CD14-positive monocyte (primary cell): ENCODE results near the gene TDRD15. TPM values are rescaled to one million over a fixed set of nuclear protein-coding genes. Genes with fewer than 3 reads are reported as not detected.

Experiments
- DNase-seq, 3 donors: peaks; one replicate each; pipeline ENCODE4 v3.0.0-alpha.2; 2011 to 2022
- H2AFZ ChIP-seq: 2 replicates; pipeline ENCODE4 v1.6.0; 2012; ENCODE audit warnings: mild to moderate bottlenecking, low read depth, low read length, inconsistent platforms; ENCODE audit not compliant: insufficient read depth, poor library complexity, severe bottlenecking
- H3K27ac ChIP-seq, 2 donors: 1 replicate in 1 of 2; 2 replicates in 1 of 2; pipeline ENCODE4 v1.5.1; 2012 to 2013; ENCODE audit warnings: low read length in 2 of 2, control low read depth in 1 of 2, inconsistent platforms in 1 of 2, low read depth in 1 of 2, mild to moderate bottlenecking in 1 of 2
- H3K27me3 ChIP-seq, 2 donors: one replicate each; pipeline versions ENCODE4 v1.6.0 to v1.6.1; 2011 to 2013; ENCODE audit warnings: low read length in 2 of 2; ENCODE audit not compliant: control insufficient read depth in 2 of 2, insufficient read depth in 2 of 2
- H3K36me3 ChIP-seq, 2 donors: replicated peaks in 1 of 2; 1 replicate in 1 of 2; 2 replicates in 1 of 2; pipeline versions ENCODE4 v1.5.1 to v1.6.1; 2012 to 2013; ENCODE audit warnings: low read length in 2 of 2, control low read depth in 1 of 2, inconsistent platforms in 1 of 2, mild to moderate bottlenecking in 1 of 2; ENCODE audit not compliant: insufficient read depth in 2 of 2, control insufficient read depth in 1 of 2
- H3K4me1 ChIP-seq, 2 donors: 1 replicate in 1 of 2; 2 replicates in 1 of 2; pipeline versions ENCODE4 v1.5.1 to v1.6.1; 2012 to 2013; ENCODE audit warnings: low read length in 2 of 2, control low read depth in 1 of 2, inconsistent platforms in 1 of 2, mild to moderate bottlenecking in 1 of 2, moderate library complexity in 1 of 2; ENCODE audit not compliant: insufficient read depth in 2 of 2, control insufficient read depth in 1 of 2
- H3K4me2 ChIP-seq: replicated peaks from 2 replicates; pipeline ENCODE3; 2012; ENCODE audit warnings: low read length, moderate library complexity, mild to moderate bottlenecking; ENCODE audit not compliant: poor library complexity, severe bottlenecking; ENCODE audit errors: extremely low read depth
- H3K4me3 ChIP-seq, 3 experiments: fragments of 200-600 bp in 1 of 3; sonication (generic) in 1 of 3; replicated peaks in 1 of 3; 1 replicate in 2 of 3; 2 replicates in 1 of 3; pipeline ENCODE4 v1.5.1; 2011 to 2013; ENCODE audit warnings: low read length in 3 of 3, mild to moderate bottlenecking in 3 of 3, control low read depth in 2 of 3, low read depth in 2 of 3, inconsistent platforms in 1 of 3, moderate library complexity in 1 of 3
- H3K79me2 ChIP-seq: 2 replicates; pipeline ENCODE4 v1.6.0; 2012; ENCODE audit warnings: mild to moderate bottlenecking, control low read depth, inconsistent platforms, low read length, moderate library complexity; ENCODE audit not compliant: insufficient read depth
- H3K9ac ChIP-seq: 2 replicates; pipeline ENCODE4 v1.6.0; 2017; ENCODE audit warnings: low read length, mild to moderate bottlenecking; ENCODE audit not compliant: insufficient read depth, poor library complexity, severe bottlenecking
- H3K9me3 ChIP-seq, 2 donors: replicated peaks in 1 of 2; 1 replicate in 1 of 2; 2 replicates in 1 of 2; pipeline versions ENCODE4 v1.5.1 to v1.6.1; 2012 to 2013; ENCODE audit warnings: low read length in 2 of 2, control low read depth in 1 of 2; ENCODE audit not compliant: control insufficient read depth in 1 of 2, insufficient read depth in 1 of 2
- H4K20me1 ChIP-seq: 2 replicates; pipeline ENCODE4 v1.6.0; 2012; ENCODE audit warnings: mild to moderate bottlenecking, low read length, control low read depth, moderate library complexity; ENCODE audit not compliant: insufficient read depth
- H3K27ac Mint-ChIP-seq, 7 donors: one replicate each; pipeline ENCODE4 v1.8.0; 2020; ENCODE audit warnings: mild to moderate bottlenecking in 7 of 7, mixed read lengths in 7 of 7, moderate library complexity in 6 of 7, inconsistent platforms in 2 of 7
- H3K27me3 Mint-ChIP-seq, 3 donors: one replicate each; pipeline ENCODE4 v1.8.0; 2021 to 2022; ENCODE audit warnings: low read depth in 3 of 3, mild to moderate bottlenecking in 3 of 3, mixed read lengths in 3 of 3, moderate library complexity in 3 of 3, inconsistent platforms in 1 of 3
- H3K36me3 Mint-ChIP-seq, 2 donors: one replicate each; pipeline ENCODE4 v1.8.0; 2020; ENCODE audit warnings: mixed read lengths in 2 of 2, inconsistent platforms in 1 of 2, mild to moderate bottlenecking in 1 of 2
- H3K4me1 Mint-ChIP-seq: one replicate; pipeline ENCODE4 v1.8.0; 2020; ENCODE audit warnings: mild to moderate bottlenecking, mixed read lengths
- H3K4me3 Mint-ChIP-seq, 2 donors: one replicate each; pipeline ENCODE4 v1.8.0; 2020; ENCODE audit warnings: mild to moderate bottlenecking in 2 of 2, mixed read lengths in 2 of 2, moderate library complexity in 1 of 2
- H3K9me3 Mint-ChIP-seq, 7 donors: one replicate each; pipeline ENCODE4 v1.8.0; 2020 to 2022; ENCODE audit warnings: mixed read lengths in 7 of 7, mild to moderate bottlenecking in 6 of 7, moderate library complexity in 6 of 7, inconsistent platforms in 2 of 7
- WGBS: methylation state at CpG from one replicate; pipeline ENCODE4 v1.1.5; 2013; ENCODE audit warnings: missing lambda C conversion rate; ENCODE audit not compliant: insufficient coverage; 5-methylcytosine and 5-hydroxymethylcytosine counted together
- intact Hi-C, 2 donors: fragments of 100-400 bp; cut with micrococcal nuclease; formaldehyde crosslinking; loops; one replicate each; pipeline versions ENCODE4 v1.15.0 to v1.15.1; 2023
- polyA plus RNA-seq, 3 donors: library from polyadenylated mRNA; depleted of rRNA in 1 of 3; unstranded in 2 of 3; stranded (reverse) in 1 of 3; fragments of 300-500 nt in 2 of 3; fragments of >200 nt in 1 of 3; fragmentation: Illumina TruSeq in 2 of 3; gene quantifications; 1 replicate in 2 of 3; 2 replicates in 1 of 3; pipeline ENCODE4 v1.2.3, GENCODE V29; 2012 to 2021
- TF ChIP-seq, protein P1 (sequence below): fragments of 200-600 bp; IDR thresholded peaks from one replicate; pipeline ENCODE4 v1.8.0; 2022; ENCODE audit warnings: antibody characterized with exemption, mild to moderate bottlenecking

TDRD15 gene
- polyA plus RNA-seq, 3 donors: not detected

DNA sequence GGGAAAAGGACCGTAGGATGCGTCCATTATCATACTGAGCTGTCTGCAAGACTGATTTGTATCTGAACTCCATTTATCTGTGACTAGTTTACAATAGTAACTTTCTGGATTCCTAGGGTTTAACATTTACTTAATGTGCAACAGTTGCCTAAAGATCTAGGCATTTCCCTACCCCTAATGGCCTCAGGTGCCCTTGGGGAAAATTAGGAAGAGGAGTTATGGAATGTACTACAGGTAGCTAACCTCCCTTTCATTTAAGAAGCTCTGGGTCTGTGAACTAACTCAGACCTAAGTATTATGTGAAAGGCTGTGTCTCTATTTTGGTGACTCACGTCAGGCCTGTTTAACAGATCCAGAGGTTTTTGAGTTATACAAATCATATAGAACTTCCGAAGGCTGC is 59.5 kb downstream of the TDRD15 start:
- Histone ChIP-seq H3K4me2 (no peak overlapping the region), H3K4me3 (no peak overlapping the region), H3K79me2 (no peaks in the 10 kb centered on the region), H2AFZ (no peak overlapping the region), H3K36me3 (no peaks in the 10 kb centered on the region), H3K27me3 (peaks cover 0 to 8% of the 10 kb centered on the region in 2 donors), H4K20me1 (no peaks in the 10 kb centered on the region), H3K9ac (no peak overlapping the region), H3K9me3 (no peaks in the 10 kb centered on the region), H3K27ac (no peak overlapping the region), H3K4me1 (no peaks in the 10 kb centered on the region)
- intact Hi-C loops: no loop called here
- 57% methylated on average over 2 of the region's 4 CpGs for WGBS
- Mint-ChIP-seq H3K9me3 (peaks cover 0 to 3% (median 0%) of the 10 kb centered on the region in 7 donors), H3K27me3 (peaks cover 7 to 14% (median 7%) of the 10 kb centered on the region in 3 donors), H3K36me3 (no peaks in the 10 kb centered on the region), H3K27ac (no peak overlapping the region), H3K4me3 (no peak overlapping the region), H3K4me1 (no peaks in the 10 kb centered on the region)
- DNase-seq: no peak
- TF ChIP-seq, protein P1, sequence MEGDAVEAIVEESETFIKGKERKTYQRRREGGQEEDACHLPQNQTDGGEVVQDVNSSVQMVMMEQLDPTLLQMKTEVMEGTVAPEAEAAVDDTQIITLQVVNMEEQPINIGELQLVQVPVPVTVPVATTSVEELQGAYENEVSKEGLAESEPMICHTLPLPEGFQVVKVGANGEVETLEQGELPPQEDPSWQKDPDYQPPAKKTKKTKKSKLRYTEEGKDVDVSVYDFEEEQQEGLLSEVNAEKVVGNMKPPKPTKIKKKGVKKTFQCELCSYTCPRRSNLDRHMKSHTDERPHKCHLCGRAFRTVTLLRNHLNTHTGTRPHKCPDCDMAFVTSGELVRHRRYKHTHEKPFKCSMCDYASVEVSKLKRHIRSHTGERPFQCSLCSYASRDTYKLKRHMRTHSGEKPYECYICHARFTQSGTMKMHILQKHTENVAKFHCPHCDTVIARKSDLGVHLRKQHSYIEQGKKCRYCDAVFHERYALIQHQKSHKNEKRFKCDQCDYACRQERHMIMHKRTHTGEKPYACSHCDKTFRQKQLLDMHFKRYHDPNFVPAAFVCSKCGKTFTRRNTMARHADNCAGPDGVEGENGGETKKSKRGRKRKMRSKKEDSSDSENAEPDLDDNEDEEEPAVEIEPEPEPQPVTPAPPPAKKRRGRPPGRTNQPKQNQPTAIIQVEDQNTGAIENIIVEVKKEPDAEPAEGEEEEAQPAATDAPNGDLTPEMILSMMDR: no peak

GRCh38 chr2:21183726-21184125 is 60.0 kb downstream of the TDRD15 start:
- H3K4me2 ChIP-seq: no peak overlapping the region
- H3K4me1 ChIP-seq: no peaks in the 10 kb centered on the region
- intact Hi-C loops: no loop called here
- WGBS: no CpG with 5 or more reads among the region's 2 CpGs
- no peak overlapping the region for H3K27ac Mint-ChIP-seq
- peaks cover 0 to 8% of the 10 kb centered on the region in 2 donors for H3K27me3 ChIP-seq
- H3K27me3 Mint-ChIP-seq: peaks cover 6 to 11% (median 7%) of the 10 kb centered on the region in 3 donors
- H3K4me3 ChIP-seq: no peak overlapping the region
- H3K36me3 Mint-ChIP-seq: no peaks in the 10 kb centered on the region
- no peak overlapping the region for H3K9ac ChIP-seq
- no peaks in the 10 kb centered on the region for H4K20me1 ChIP-seq
- H3K4me1 Mint-ChIP-seq: no peaks in the 10 kb centered on the region
- no peak for DNase-seq
- H3K4me3 Mint-ChIP-seq: no peak overlapping the region
- H2AFZ ChIP-seq: no peak overlapping the region
- no peaks in the 10 kb centered on the region for H3K9me3 ChIP-seq
- TF ChIP-seq, protein P1: no peak
- H3K9me3 Mint-ChIP-seq: peaks cover 0 to 3% (median 0%) of the 10 kb centered on the region in 7 donors
- no peaks in the 10 kb centered on the region for H3K36me3 ChIP-seq
- H3K79me2 ChIP-seq: no peaks in the 10 kb centered on the region
- no peak overlapping the region for H3K27ac ChIP-seq
